ENCODE measurements around the gene MTMR3. TPM values are rescaled to one million over a fixed set of nuclear protein-coding genes. Genes with fewer than 3 reads are reported as not detected.

Gene MTMR3
- total and polyA plus RNA-seq, 4 donors, result 6.0 to 38.8 (median 17.1) TPM

GRCh38 chr22:29883775-29884097 is 762 bp downstream of the MTMR3 start:
- H3K36me3 ChIP-seq (ENCODE audit: control insufficient read depth in 4 of 4, insufficient read depth in 3 of 4, low read depth in 1 of 4, low read length in 3 of 4), result no peaks in the 10 kb centered on the region
- H3K9ac ChIP-seq (ENCODE audit: low read depth in 1 of 2, low read length in 2 of 2), result peak overlapping the region; percentile 74 to 85
- peaks cover 5 to 23% (median 12%) of the 10 kb centered on the region in 4 donors for H3K4me1 ChIP-seq (ENCODE audit: control insufficient read depth in 4 of 4, insufficient read depth in 4 of 4, low read length in 3 of 4)
- DNase-seq (ENCODE audit: low spot score), result no peak
- TF ChIP-seq JUND (IDR thresholded peaks at IDR 0.05), result no peak
- TF ChIP-seq GABPA (IDR thresholded peaks at IDR 0.05 in 1 of 2, conservative IDR thresholded peaks at IDR 0.05 in 1 of 2), result no peak
- peak; percentile 18 for TF ChIP-seq NR2F2 (IDR thresholded peaks at IDR 0.05)
- no peak for TF ChIP-seq RXRA (IDR thresholded peaks at IDR 0.05)
- TF ChIP-seq ATF3 (IDR thresholded peaks at IDR 0.05), result no peak
- H3K4me3 ChIP-seq (ENCODE audit: low read depth in 1 of 3, low read length in 3 of 3), result peak overlapping the region; percentile 57 to 100 (median 91)
- no peaks in the 10 kb centered on the region for H3K27me3 ChIP-seq (ENCODE audit: control insufficient read depth in 4 of 4, insufficient read depth in 4 of 4, low read length in 3 of 4)
- peak overlapping the region; percentile 95 to 99 for H3K27ac ChIP-seq (ENCODE audit: low read depth in 1 of 2, low read length in 2 of 2)
- WGBS, result 2% methylated on average over 14 of the region's 14 CpGs
- H3K9me3 ChIP-seq (ENCODE audit: control insufficient read depth in 4 of 4, low read length in 3 of 4), result no peaks in the 10 kb centered on the region

- Histone ChIP-seq H3K4me1 (ENCODE audit: control insufficient read depth in 4 of 4, insufficient read depth in 4 of 4, low read length in 3 of 4) (peaks cover 7 to 23% (median 12%) of the 10 kb centered on the region in 4 donors), H3K27ac (ENCODE audit: low read depth in 1 of 2, low read length in 2 of 2) (no peak overlapping the region), H3K4me3 (ENCODE audit: low read depth in 1 of 3, low read length in 3 of 3) (no peak overlapping the region), H3K27me3 (ENCODE audit: control insufficient read depth in 4 of 4, insufficient read depth in 4 of 4, low read length in 3 of 4) (no peaks in the 10 kb centered on the region), H3K36me3 (ENCODE audit: control insufficient read depth in 4 of 4, insufficient read depth in 3 of 4, low read depth in 1 of 4, low read length in 3 of 4) (no peaks in the 10 kb centered on the region), H3K9ac (ENCODE audit: low read depth in 1 of 2, low read length in 2 of 2) (no peak overlapping the region), H3K9me3 (ENCODE audit: control insufficient read depth in 4 of 4, low read length in 3 of 4) (no peaks in the 10 kb centered on the region)
- TF ChIP-seq CTCF (IDR thresholded peaks at IDR 0.05; ENCODE audit: low read depth, low read length, missing input control) (no peak), HNF4G (IDR thresholded peaks at IDR 0.05) (no peak), ZBTB33 (IDR thresholded peaks at IDR 0.05) (no peak), JUND (IDR thresholded peaks at IDR 0.05) (no peak), ATF3 (IDR thresholded peaks at IDR 0.05) (no peak), TAF1 (conservative IDR thresholded peaks at IDR 0.05) (no peak), FOXA2 (IDR thresholded peaks at IDR 0.05) (no peak), MAX (IDR thresholded peaks at IDR 0.05) (no peak), NR2F2 (IDR thresholded peaks at IDR 0.05) (no peak), REST (IDR thresholded peaks at IDR 0.05) (no peak), FOXA1 (IDR thresholded peaks at IDR 0.05) (no peak), RXRA (IDR thresholded peaks at IDR 0.05) (no peak), YY1 (IDR thresholded peaks at IDR 0.05) (no peak), EGR1 (IDR thresholded peaks at IDR 0.05; ENCODE audit: low read depth in 2 of 2) (no peak), RAD21 (IDR thresholded peaks at IDR 0.05) (no peak), GABPA (IDR thresholded peaks at IDR 0.05 in 1 of 2, conservative IDR thresholded peaks at IDR 0.05 in 1 of 2) (no peak), SP1 (IDR thresholded peaks at IDR 0.05) (no peak)
- DNase-seq (ENCODE audit: low spot score), result no peak
- WGBS, result 75% methylated on average over 4 of the region's 4 CpGs
Observed at GRCh38 chr22:29885610-29886009, 2.6 kb downstream of the MTMR3 start.
